ENCODE data around the gene PDC.

The PDC gene

DNA sequence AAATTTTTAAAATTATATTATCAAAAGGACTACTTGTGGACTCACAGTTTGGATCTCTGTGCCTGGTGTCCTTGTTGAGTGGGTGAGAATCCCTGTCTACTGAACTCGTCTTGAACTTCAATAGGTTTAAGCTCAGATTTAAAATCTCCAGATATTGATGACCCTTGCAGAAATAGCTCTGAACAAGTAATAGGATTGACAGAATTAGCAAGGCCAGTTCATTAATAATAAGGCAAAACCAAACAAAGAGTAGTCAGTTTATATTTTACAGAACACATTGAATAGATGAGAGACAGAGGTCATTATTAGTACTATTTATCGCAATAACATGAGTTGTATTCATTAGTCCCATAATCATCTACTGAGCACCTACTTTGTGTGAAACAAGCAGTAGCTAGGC lies at the start of gene PDC:
TSS of gene PDC (minus strand) at position 101 of the 400 bp plus-strand sequence. CDS start 11,655 bp downstream, outside the sequence.
- H3K4me2 ChIP-seq (ENCODE audit: low read length) = no peak within 1 kb of the TSS
- no peak within 1 kb of the TSS for H2AFZ ChIP-seq (ENCODE audit: low read depth, low read length)
- no peak within 1 kb of the TSS for H3K9ac ChIP-seq (ENCODE audit: low read length)
- no peak within 1 kb of the TSS for H3K27ac ChIP-seq (ENCODE audit: low read length)
- H3K79me2 ChIP-seq (ENCODE audit: low read length) = no peaks in the 10 kb centered on the region
- no peaks in the 10 kb centered on the region for H4K20me1 ChIP-seq (ENCODE audit: insufficient read depth, low read length)
- TF ChIP-seq CTCF (IDR thresholded peaks at IDR 0.05; ENCODE audit: low read depth, low read length) (no peak), EZH2phosphoT487 (IDR thresholded peaks at IDR 0.05; ENCODE audit: low read depth) (no peak)
- H3K4me3 ChIP-seq (ENCODE audit: low read length) = no peak within 1 kb of the TSS
- H3K36me3 ChIP-seq (replicated peaks; ENCODE audit: low read depth, low read length) = peaks cover 7% of the 10 kb centered on the region
- peaks cover 27% of the 10 kb centered on the region for H3K4me1 ChIP-seq (ENCODE audit: low read length)
- H3K9me3 ChIP-seq (ENCODE audit: insufficient read depth, low read length) = 0 out of 2 replicates have a peak, but pooled peaks cover 5% of the 10 kb centered on the region
- no peaks in the 10 kb centered on the region for H3K27me3 ChIP-seq (ENCODE audit: low read depth, low read length)

DNA sequence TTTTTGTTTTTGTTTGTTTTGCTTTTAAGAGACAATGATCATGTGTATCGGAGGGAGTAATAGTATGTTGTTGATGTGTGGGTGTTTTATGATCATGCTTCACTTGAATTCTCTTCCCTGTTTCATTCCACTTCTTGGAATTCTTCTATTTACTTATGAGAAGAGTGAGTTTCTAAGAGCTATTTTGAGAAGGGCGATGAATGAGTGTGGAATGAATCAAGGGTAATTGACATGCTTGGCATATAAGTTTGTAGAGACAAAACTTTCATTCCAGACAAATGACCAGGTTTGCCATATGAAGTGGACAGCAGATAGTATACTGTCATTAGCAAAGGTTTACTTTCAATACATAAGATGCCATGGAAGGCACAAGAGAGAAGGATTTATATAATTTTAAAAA lies 42.3 kb upstream of the PDC start:
- H3K79me2 ChIP-seq (ENCODE audit: low read length) = no peaks in the 10 kb centered on the region
- H3K27me3 ChIP-seq (ENCODE audit: low read depth, low read length) = no peaks in the 10 kb centered on the region
- no peaks in the 10 kb centered on the region for H4K20me1 ChIP-seq (ENCODE audit: insufficient read depth, low read length)
- H3K27ac ChIP-seq (ENCODE audit: low read length) = no peak overlapping the region
- H3K4me1 ChIP-seq (ENCODE audit: low read length) = peaks cover 12% of the 10 kb centered on the region
- no peak overlapping the region for H3K4me2 ChIP-seq (ENCODE audit: low read length)
- peaks cover 7% of the 10 kb centered on the region for H3K36me3 ChIP-seq (replicated peaks; ENCODE audit: low read depth, low read length)
- H3K9ac ChIP-seq (ENCODE audit: low read length) = no peak overlapping the region
- peaks cover 13% of the 10 kb centered on the region for H3K9me3 ChIP-seq (ENCODE audit: insufficient read depth, low read length)
- TF ChIP-seq EZH2phosphoT487 (IDR thresholded peaks at IDR 0.05; ENCODE audit: low read depth) (no peak), CTCF (IDR thresholded peaks at IDR 0.05; ENCODE audit: low read depth, low read length) (no peak)
- H3K4me3 ChIP-seq (ENCODE audit: low read length) = no peak overlapping the region
- H2AFZ ChIP-seq (ENCODE audit: low read depth, low read length) = no peak overlapping the region

DNA sequence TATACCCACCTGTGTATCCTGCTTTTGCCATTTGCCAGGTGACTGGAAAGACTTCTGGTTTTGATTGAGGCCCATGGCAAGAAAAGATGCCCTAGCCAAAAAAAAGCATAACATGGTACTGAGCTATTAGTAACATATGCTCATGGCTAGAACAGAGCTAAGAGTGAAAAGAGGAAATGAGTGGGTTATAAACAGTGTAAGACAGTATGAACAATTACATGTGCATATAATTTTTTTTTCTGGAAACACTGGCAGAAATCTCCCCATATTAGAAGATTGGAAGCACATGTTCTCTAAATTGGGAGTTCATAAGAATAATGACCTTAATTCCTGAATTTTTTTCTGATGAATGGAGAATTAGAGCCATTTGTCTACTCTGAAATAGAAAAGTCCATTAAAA lies 41.2 kb upstream of the PDC start:
- no peak overlapping the region for H3K9ac ChIP-seq (ENCODE audit: low read length)
- no peaks in the 10 kb centered on the region for H4K20me1 ChIP-seq (ENCODE audit: insufficient read depth, low read length)
- peaks cover 23% of the 10 kb centered on the region for H3K4me1 ChIP-seq (ENCODE audit: low read length)
- TF ChIP-seq CTCF (IDR thresholded peaks at IDR 0.05; ENCODE audit: low read depth, low read length) (no peak), EZH2phosphoT487 (IDR thresholded peaks at IDR 0.05; ENCODE audit: low read depth) (no peak)
- no peak overlapping the region; the same call in 1 of the 2 replicates for H3K27ac ChIP-seq (ENCODE audit: low read length)
- H3K79me2 ChIP-seq (ENCODE audit: low read length) = no peaks in the 10 kb centered on the region
- H3K4me3 ChIP-seq (ENCODE audit: low read length) = no peak overlapping the region
- H3K27me3 ChIP-seq (ENCODE audit: low read depth, low read length) = no peaks in the 10 kb centered on the region
- no peak overlapping the region for H2AFZ ChIP-seq (ENCODE audit: low read depth, low read length)
- H3K36me3 ChIP-seq (replicated peaks; ENCODE audit: low read depth, low read length) = peaks cover 7% of the 10 kb centered on the region
- no peak overlapping the region for H3K4me2 ChIP-seq (ENCODE audit: low read length)
- H3K9me3 ChIP-seq (ENCODE audit: insufficient read depth, low read length) = peaks cover 13% of the 10 kb centered on the region

GRCh38 chr1:186500804-186501203 lies 39.9 kb upstream of the PDC start:
- H3K9me3 ChIP-seq (ENCODE audit: insufficient read depth, low read length) = peaks cover 10% of the 10 kb centered on the region
- H3K4me1 ChIP-seq (ENCODE audit: low read length) = peaks cover 27% of the 10 kb centered on the region
- no peak for TF ChIP-seq CTCF (IDR thresholded peaks at IDR 0.05; ENCODE audit: low read depth, low read length)
- no peak overlapping the region for H3K27ac ChIP-seq (ENCODE audit: low read length)
- H4K20me1 ChIP-seq (ENCODE audit: insufficient read depth, low read length) = no peaks in the 10 kb centered on the region
- no peaks in the 10 kb centered on the region for H3K27me3 ChIP-seq (ENCODE audit: low read depth, low read length)
- no peak overlapping the region for H3K4me3 ChIP-seq (ENCODE audit: low read length)
- no peak overlapping the region for H3K4me2 ChIP-seq (ENCODE audit: low read length)
- H3K79me2 ChIP-seq (ENCODE audit: low read length) = no peaks in the 10 kb centered on the region
- H3K36me3 ChIP-seq (replicated peaks; ENCODE audit: low read depth, low read length) = peaks cover 6% of the 10 kb centered on the region
- H3K9ac ChIP-seq (ENCODE audit: low read length) = no peak overlapping the region
- no peak overlapping the region for H2AFZ ChIP-seq (ENCODE audit: low read depth, low read length)

Measured in OCI-LY3 (cell line).